Prostate gland (tissue), 2 donors: Measurements from ENCODE around the gene UCP2. TPM values are rescaled to one million over a fixed set of nuclear protein-coding genes. Genes with fewer than 3 reads are reported as not detected.

Experiments used
- DNase-seq: peaks from one replicate; pipeline ENCODE4 v3.0.0-alpha.2; 2019; ENCODE audit warnings: low spot score
- H3K27ac ChIP-seq, 2 donors: fragments of 200-600 bp; sonication (generic); 2 replicates each; pipeline ENCODE4 v1.5.1; 2017 to 2019
- H3K27me3 ChIP-seq: fragments of 200-600 bp; sonication (generic); replicated peaks from 2 replicates; pipeline ENCODE4 v1.5.1; 2019; ENCODE audit not compliant: insufficient read depth
- H3K36me3 ChIP-seq, 2 donors: fragments of 200-600 bp; sonication (generic); 1 replicate in 1 of 2; 2 replicates in 1 of 2; pipeline versions ENCODE4 v1.5.1 to v1.8.1; 2017 to 2019
- H3K4me1 ChIP-seq: fragments of 200-600 bp; sonication (generic); replicated peaks from 2 replicates; pipeline ENCODE4 v1.5.1; 2019
- H3K4me3 ChIP-seq, 2 donors: fragments of 200-600 bp; sonication (generic); 2 replicates each; pipeline ENCODE4 v1.5.1; 2017 to 2019
- H3K9me3 ChIP-seq: fragments of 200-600 bp; sonication (generic); 2 replicates; pipeline ENCODE4 v1.5.1; 2017
- POLR2A ChIP-seq: fragments of 450-650 bp; IDR thresholded peaks from one replicate; pipeline ENCODE4 v1.6.1; 2016; ENCODE audit warnings: antibody characterized with exemption, mild to moderate bottlenecking
- POLR2AphosphoS5 ChIP-seq: sonication (generic); formaldehyde crosslinking; IDR thresholded peaks from one replicate; pipeline ENCODE4 v1.6.1; 2017; ENCODE audit warnings: antibody characterized with exemption
- WGBS: methylation state at CpG from one replicate; pipeline ENCODE4 v1.1.5; 2018; 5-methylcytosine and 5-hydroxymethylcytosine counted together
- intact Hi-C: fragments of 100-400 bp; cut with DNase I; formaldehyde crosslinking; loops from one replicate; pipeline ENCODE4 v1.14.2; 2022
- total RNA-seq, 2 donors: library from RNA; depleted of rRNA; stranded (reverse); fragments of >200 nt; gene quantifications; one replicate each; pipeline ENCODE4 v1.1.0, GENCODE V29; 2016
- TF ChIP-seq, protein P1 (sequence below), 4 experiments: fragments of 200-600 bp in 2 of 4; fragments of 450-650 bp in 2 of 4; sonication (generic) in 2 of 4; IDR thresholded peaks; 1 replicate in 3 of 4; 2 replicates in 1 of 4; pipeline ENCODE4 v1.5.1; 2016 to 2019; ENCODE audit warnings: antibody characterized with exemption in 4 of 4, mild to moderate bottlenecking in 2 of 4, moderate library complexity in 2 of 4

UCP2 gene
- total RNA-seq, 2 donors from 2014 or later, result 13.6 to 23.1 TPM

DNA sequence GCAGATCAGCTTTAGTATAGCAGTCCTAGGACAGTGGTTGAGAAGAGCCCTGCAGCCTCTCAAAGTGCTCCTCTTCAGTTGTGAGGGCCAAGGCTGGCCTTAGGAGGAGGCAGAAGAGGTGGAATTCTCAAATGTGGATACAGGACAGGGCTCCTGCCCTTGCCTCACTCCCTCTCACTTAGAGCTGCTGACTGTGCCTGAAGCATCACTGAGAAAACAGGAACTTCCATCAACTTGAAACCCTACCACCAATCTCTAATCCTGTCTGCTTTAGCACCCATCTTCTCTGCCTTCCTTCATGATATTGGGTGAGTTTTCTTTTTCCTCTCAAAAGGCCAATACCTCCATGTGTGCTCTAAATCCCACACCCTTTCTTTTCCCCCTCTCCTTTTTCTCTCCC, 40.6 kb upstream of the UCP2 start:
- Histone ChIP-seq H3K4me1 (no peaks in the 10 kb centered on the region), H3K27ac (no peak overlapping the region), H3K36me3 (no peaks in the 10 kb centered on the region), H3K4me3 (no peak overlapping the region), H3K9me3 (no peaks in the 10 kb centered on the region), H3K27me3 (no peaks in the 10 kb centered on the region)
- DNase-seq, result no peak
- intact Hi-C loops, result no loop called here
- TF ChIP-seq POLR2A, result no peak
- TF ChIP-seq, protein P1, sequence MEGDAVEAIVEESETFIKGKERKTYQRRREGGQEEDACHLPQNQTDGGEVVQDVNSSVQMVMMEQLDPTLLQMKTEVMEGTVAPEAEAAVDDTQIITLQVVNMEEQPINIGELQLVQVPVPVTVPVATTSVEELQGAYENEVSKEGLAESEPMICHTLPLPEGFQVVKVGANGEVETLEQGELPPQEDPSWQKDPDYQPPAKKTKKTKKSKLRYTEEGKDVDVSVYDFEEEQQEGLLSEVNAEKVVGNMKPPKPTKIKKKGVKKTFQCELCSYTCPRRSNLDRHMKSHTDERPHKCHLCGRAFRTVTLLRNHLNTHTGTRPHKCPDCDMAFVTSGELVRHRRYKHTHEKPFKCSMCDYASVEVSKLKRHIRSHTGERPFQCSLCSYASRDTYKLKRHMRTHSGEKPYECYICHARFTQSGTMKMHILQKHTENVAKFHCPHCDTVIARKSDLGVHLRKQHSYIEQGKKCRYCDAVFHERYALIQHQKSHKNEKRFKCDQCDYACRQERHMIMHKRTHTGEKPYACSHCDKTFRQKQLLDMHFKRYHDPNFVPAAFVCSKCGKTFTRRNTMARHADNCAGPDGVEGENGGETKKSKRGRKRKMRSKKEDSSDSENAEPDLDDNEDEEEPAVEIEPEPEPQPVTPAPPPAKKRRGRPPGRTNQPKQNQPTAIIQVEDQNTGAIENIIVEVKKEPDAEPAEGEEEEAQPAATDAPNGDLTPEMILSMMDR (IDR thresholded peaks at IDR 0.05), result no peak
- TF ChIP-seq POLR2AphosphoS5, result no peak

DNA sequence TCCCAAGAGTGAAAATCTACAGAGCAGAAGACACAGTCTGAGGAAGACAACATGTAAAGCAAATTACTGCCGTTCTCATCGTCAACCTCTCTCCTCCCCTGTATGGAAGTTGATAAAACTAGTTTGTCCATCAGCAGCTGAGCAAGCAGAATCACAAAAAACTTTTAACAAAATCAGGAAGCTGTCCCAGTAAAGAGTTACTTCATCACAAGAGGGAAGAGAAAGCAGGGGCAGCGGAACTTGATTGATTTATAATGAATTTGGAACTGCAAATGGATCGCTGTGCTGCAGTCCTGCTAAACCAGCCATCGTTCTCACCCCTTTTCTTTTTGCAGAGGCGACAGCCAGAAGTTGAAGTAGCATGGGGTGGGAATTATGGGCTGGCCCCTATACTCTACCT, 39.9 kb upstream of the UCP2 start:
- intact Hi-C loops, result no loop called here

DNA sequence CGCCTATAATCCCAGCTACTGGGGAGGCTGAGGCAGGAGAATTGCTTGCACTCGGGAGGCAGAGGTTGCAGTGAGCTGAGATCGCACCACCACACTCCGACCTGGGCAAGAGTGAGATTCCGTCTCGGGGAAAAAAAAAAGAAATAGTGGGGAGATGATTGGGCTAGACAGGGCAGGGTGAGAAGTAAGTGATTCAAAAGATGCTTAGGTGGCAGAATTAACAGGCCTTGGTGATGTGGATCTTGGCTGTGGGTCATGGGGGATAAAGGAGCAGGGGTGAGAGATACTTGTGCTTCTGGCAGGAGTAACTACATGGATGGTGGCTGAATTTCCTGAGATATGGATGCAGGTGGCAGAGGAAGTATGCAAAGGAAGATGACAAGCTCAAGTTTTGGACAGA, 39.4 kb upstream of the UCP2 start:
- Histone ChIP-seq H3K4me1 (no peaks in the 10 kb centered on the region), H3K9me3 (no peaks in the 10 kb centered on the region), H3K36me3 (no peaks in the 10 kb centered on the region), H3K27me3 (no peaks in the 10 kb centered on the region), H3K4me3 (no peak overlapping the region), H3K27ac (no peak overlapping the region)
- DNase-seq, result no peak
- TF ChIP-seq POLR2AphosphoS5, result no peak
- no peak for TF ChIP-seq POLR2A
- TF ChIP-seq, protein P1 (IDR thresholded peaks at IDR 0.05), result no peak
- WGBS, result over 99% methylated on average over 6 of the region's 6 CpGs
- intact Hi-C loops, result no loop called here

More for the DNA sequence above, 39.9 kb upstream of the UCP2 start:
- DNase-seq, result no peak
- Histone ChIP-seq H3K27ac (no peak overlapping the region), H3K9me3 (no peaks in the 10 kb centered on the region), H3K4me1 (no peaks in the 10 kb centered on the region), H3K27me3 (no peaks in the 10 kb centered on the region), H3K4me3 (no peak overlapping the region), H3K36me3 (no peaks in the 10 kb centered on the region)
- TF ChIP-seq, protein P1 (IDR thresholded peaks at IDR 0.05), result no peak
- no peak for TF ChIP-seq POLR2AphosphoS5
- no peak for TF ChIP-seq POLR2A
- 69% methylated on average over 6 of the region's 6 CpGs for WGBS

DNA sequence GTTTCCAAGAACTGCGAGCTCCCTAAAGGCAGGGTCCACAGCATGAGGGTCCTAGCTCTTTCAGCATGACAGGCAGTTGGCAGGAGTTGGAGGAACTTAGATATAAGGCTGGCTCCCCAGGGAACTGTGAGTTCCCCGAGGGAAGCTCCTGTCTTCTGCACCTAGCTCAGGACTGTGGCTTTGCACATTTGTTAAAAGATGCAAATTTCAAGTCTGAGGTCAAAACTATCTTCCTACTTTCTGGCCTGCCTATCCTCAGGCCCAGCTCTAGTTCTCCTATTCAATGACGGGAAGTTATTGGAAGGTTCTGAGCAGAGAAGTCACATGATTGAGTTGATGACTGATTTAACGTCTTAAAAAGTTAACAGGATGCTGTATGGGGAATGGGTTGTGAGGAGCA, 37.9 kb upstream of the UCP2 start:
- Histone ChIP-seq H3K36me3 (no peaks in the 10 kb centered on the region), H3K4me1 (no peaks in the 10 kb centered on the region), H3K4me3 (no peak overlapping the region), H3K27me3 (no peaks in the 10 kb centered on the region), H3K27ac (no peak overlapping the region), H3K9me3 (no peaks in the 10 kb centered on the region)
- DNase-seq, result no peak
- intact Hi-C loops, result no loop called here
- 86% methylated on average over 4 of the region's 4 CpGs for WGBS
- no peak for TF ChIP-seq POLR2AphosphoS5
- TF ChIP-seq, protein P1 (IDR thresholded peaks at IDR 0.05), result no peak

DNA sequence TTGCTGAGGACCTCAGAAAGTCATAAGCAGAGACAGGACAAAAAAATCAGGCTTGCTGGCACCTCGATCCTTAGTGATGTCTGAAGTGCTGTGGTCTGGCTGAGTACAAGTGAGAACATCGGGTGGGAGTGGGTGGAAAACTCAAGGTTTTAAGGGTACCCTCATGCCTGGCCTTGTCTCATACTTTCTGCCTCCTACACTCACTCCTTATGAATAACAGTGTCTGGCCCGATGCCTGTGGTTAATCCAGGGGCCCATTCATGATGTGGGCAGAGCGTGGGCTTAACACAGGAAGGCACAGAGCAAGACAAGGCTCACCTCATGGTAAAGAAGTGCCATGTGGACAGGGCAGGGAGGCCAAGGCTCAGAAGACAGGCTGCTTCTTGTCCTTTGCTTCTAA, 37.2 kb upstream of the UCP2 start:
- no peaks in the 10 kb centered on the region for H3K36me3 ChIP-seq
- no peaks in the 10 kb centered on the region for H3K4me1 ChIP-seq
- no peak overlapping the region for H3K27ac ChIP-seq
- H3K4me3 ChIP-seq, result no peak overlapping the region
- intact Hi-C loops, result no loop called here
- H3K27me3 ChIP-seq, result no peaks in the 10 kb centered on the region
- TF ChIP-seq POLR2AphosphoS5, result no peak
- no peak for TF ChIP-seq POLR2A
- TF ChIP-seq, protein P1 (IDR thresholded peaks at IDR 0.05), result no peak
- DNase-seq, result no peak
- H3K9me3 ChIP-seq, result no peaks in the 10 kb centered on the region
- WGBS, result 62% methylated on average over 4 of the region's 4 CpGs
